Breast epithelium (tissue), 3 donors: Measurements from ENCODE around the gene HES7.

Experiments used
- CTCF ChIP-seq, 3 donors: fragments of 450-650 bp; IDR thresholded peaks; one replicate each; pipeline ENCODE4 v1.5.1; 2016 to 2017; ENCODE audit warnings: antibody characterized with exemption in 3 of 3, mild to moderate bottlenecking in 3 of 3, moderate library complexity in 3 of 3
- POLR2AphosphoS5 ChIP-seq, 3 donors: sonication (generic); formaldehyde crosslinking; IDR thresholded peaks; one replicate each; pipeline ENCODE4 v1.6.1; 2017; ENCODE audit warnings: antibody characterized with exemption in 3 of 3

GRCh38 chr17:8151120-8151640 lies 27.3 kb upstream of the HES7 start:
- peak in 1 of 3 donors; percentile 26 for TF ChIP-seq CTCF (IDR thresholded peaks at IDR 0.05)
- TF ChIP-seq POLR2AphosphoS5 (IDR thresholded peaks at IDR 0.05): peak; percentile 60 to 87 (median 66)
